GF-D8 (cell line): Measurements from ENCODE around the gene KLHL36.

Experiments used
- DNase-seq: peaks from one replicate; lab custom pipeline; 2025; lab: John Stamatoyannopoulos, UW

The KLHL36 gene

DNA sequence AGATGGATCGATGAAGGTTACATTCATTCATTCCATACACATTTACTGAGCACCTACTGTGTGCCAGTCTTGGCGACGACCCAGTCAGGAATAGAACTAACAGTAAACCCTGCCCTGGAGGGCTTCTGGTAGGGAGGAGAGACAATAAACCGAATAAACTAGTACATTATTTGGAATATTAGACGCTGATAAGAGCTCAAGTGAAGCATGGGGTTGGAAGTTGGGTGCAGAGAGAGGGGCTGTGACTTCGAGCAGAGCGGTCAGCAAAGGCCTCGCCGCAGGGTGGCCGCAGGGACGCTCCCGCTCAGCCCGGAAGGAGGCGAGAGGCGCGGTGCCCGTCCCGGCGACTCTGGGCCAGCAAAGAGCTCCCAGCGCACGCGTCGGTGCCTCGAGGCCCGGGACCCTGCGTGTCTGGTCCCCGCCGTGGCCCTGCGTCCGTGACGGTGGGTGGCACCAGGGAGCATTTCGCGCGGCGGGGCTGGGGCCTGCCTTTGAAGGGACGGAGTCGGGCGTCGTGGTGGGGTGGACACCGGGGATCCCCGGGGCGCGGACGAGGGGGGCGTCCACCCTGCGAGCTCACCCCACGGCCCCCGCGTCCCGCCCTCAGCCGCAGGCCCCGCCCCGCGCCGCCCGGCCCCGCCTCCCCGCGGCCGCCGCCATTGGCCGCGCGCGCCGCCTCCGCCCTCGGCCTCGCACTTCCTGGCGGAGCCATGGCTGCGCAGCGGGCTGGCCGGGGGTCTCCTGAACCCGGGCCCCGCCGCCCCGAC is at the start of gene KLHL36:
KLHL36 (plus strand) TSS at position 684 of the 767 bp plus-strand sequence. CDS start 2,357 bp downstream, outside the sequence.
- no peak for DNase-seq

- DNase-seq, result peak; percentile 97
Measured at GRCh38 chr16:84599521-84600202, 48.6 kb upstream of the KLHL36 start.

DNA sequence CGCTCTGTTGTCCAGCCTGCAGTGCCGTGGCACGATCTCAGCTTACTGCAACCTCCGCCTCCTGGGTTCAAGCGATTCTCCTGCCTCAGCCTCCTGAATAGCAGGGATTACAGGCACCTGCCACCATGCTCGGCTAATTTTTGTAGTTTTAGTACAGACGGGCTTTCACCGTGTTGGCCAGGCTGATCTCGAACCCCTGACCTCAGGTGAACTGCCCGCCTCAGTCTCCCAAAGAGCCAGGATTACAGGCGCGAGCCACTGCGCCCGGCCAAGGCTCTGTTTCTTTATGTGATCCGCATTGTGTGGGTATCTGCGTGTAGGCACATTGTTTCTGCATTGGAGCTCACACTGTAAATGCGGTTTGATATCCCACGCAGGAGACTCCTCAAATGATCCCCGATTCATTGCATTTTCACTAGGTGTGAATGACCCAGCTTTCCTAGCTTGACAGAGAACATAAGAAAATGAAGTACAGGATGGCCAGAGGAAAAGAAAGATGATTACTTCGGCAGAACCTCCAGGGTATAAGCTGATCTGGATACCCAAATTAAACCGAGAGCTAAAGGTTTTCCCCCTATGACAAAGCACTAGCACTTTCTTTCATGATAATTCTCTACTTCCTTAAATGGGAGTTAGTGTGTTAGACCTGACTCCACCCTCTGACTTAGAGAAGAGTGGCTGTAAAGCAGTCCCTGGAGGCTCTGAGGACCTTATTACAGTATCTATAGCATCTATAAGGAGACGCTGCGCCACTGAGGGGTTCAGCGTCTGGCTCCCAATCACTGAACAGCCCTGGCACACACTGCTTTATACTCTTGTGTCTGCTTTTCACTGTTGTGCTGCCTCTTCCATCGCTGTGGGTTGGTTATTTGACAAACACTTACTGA is 47.7 kb upstream of the KLHL36 start:
- DNase-seq, result peak; percentile 79

DNA sequence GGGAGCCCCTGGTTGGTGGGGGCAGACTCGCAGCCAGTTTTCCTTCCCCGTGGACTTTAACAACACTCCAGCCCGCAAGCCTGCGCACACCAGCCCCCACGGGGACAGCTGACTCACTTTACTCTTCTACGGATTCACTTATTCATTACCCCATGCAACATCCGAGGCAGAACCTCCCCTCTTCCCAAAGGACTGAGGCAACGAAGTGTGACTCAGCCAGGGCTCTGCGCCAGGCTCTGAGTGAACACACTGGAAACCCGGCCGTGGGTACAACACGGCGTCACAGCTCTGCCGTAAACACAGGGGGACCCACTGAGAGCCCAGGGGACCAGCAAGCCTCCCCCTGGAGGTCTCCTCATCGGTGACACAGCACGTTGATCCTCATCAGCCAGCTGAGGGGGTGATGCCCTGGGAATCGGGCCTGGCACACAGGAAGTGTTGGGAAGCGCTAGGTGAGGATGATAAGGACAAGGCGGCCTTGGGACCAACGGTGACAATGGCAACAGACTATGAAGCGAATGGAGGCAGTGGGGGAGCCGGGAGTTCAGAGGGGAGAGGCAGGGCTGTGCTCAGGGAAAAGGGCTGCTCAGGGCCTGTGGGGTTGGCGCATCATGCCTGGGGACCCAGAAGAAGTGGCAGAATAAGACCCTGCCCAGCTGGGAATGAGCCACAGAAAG is 45.0 kb upstream of the KLHL36 start:
- peak; percentile 34 for DNase-seq

GRCh38 chr16:84603940-84604339 is 44.4 kb upstream of the KLHL36 start:
- no peak for DNase-seq

- no peak for DNase-seq
Measured at GRCh38 chr16:84604477-84605013, 43.8 kb upstream of the KLHL36 start.

DNA sequence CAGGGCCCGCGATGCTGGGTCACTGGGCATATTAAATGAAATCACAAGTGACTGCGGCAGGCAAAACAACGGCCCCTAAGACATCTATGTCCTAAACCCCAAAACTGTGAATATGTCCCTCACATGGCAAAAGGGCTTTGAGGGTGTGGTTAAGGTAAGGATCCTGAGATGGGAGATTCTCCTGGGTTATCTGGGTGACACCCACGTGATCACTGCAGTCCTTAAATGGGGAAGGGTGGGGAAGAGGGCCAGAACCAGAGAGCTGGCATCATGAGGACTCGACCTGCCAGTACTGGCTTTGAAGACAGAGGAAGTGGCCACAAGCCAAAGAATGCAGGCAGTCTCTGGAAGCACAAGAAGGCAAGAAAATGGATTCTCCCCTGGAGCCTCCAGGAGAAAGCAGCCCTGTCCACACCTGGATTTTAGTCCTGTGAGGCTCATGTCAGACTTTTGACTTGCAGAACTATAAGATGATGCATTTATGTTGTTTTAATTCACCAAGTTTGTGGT is 42.9 kb upstream of the KLHL36 start:
- DNase-seq, result no peak

GRCh38 chr16:84606081-84606875 is 42.0 kb upstream of the KLHL36 start:
- DNase-seq, result no peak

DNA sequence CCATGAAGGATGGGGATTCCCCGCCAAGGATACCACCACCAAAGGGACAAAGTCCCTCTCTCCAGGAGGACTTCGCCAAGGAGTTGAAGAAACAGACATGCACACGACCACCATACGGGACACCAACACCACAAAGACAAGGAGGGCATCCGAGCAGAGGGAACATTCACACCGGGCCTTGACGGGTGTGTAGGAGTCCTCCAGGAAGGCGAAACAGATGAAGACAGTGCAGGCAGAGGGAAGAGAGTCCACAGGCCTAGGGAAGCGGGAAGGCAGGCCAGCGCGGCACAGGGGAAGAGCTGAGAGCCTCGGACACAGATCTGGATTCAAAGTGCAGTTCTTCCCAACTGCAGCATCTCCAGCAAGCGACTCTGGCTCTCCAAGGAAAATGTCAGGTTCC is 41.2 kb upstream of the KLHL36 start:
- no peak for DNase-seq

- peak; percentile 88 for DNase-seq
Measured at GRCh38 chr16:84607694-84608093, 40.6 kb upstream of the KLHL36 start.

- DNase-seq, result no peak
Measured at GRCh38 chr16:84608282-84608681, 40.0 kb upstream of the KLHL36 start.

DNA sequence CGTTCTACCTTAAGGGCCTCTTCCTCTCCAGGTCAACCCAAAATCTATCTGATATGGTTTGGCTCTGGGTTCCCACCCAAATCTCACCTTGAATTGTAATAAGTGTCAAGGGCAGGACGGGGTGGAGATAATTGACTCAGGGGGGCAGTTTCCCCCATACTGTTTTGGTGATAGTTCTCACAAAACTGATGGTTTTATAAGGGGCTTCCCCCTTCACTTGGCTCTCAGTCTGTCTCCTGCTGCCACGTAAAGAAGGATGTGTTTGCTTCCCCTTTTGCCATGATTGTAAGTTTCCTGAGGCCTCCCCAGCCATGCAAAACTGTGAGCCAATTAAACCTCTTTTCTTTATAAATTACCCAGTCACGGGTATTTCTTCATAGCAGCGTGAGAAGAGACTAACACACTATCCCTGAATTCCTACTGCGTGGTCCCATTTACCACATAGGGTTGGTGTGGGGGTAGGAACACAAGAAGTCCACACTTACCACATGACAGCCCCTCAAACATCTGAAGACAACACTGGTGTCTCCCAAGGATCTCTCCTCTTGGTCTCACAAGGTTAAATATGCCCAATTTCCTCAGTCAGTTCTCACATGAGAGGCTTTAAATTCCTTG is 38.6 kb upstream of the KLHL36 start:
- no peak for DNase-seq

DNA sequence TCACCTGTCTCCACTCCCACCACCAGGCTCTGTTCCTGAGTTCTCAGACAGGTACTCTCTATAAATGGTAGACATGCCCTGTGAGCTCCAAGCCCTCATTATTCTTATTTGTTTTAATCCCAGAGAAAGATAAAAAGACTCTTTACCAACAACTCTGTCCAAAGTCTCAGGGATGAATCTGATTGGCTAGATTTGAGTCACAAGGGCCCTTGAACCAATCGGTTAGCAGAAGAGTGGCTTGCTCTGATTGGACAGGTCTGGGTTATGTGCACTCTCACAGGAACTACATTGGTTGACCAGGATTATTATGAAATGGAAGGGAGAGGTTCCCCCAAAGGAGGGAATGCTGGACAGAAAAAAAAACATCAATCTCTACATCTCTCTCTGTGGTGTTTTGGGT is 37.9 kb upstream of the KLHL36 start:
- no peak for DNase-seq

DNA sequence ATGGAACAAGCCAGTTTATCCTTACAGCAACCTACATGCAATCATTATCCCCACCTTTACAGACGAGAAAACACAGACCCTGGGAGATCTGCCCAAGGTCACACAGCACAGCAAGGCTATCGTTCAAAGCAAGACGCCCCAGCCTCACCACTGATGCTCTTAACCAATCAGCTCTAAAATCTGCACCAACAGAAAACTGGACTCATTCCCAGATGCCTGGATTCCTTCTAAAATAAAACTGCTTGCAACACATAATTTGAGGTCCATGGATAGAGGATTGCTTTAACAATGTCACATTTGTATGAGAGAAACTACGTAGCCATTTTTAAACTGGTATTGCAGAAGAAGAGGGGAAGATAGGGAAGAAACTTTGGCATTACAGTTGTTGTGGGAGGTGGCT is 37.3 kb upstream of the KLHL36 start:
- no peak for DNase-seq

DNA sequence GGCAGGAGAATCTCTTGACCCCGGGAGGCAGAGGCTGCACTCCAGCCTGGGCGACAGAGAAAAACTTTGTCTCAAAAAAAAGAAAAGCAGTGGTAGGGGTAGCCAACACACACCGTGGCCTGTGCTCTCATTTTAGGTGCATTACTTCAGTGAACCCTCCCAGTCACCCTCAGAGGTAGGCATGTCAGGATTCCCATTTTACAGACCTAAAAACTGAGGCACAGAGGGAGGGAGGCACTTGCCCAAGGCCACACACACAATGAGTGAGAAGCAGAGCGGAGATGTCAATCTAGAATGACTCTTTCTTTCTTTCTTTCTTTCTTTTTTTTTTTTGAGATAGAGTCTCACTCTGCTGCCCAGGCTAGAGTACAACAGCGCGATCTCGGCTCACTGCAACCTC is 35.6 kb upstream of the KLHL36 start:
- DNase-seq, result no peak

- DNase-seq, result no peak
Measured at GRCh38 chr16:84613408-84614072, 34.8 kb upstream of the KLHL36 start.

DNA sequence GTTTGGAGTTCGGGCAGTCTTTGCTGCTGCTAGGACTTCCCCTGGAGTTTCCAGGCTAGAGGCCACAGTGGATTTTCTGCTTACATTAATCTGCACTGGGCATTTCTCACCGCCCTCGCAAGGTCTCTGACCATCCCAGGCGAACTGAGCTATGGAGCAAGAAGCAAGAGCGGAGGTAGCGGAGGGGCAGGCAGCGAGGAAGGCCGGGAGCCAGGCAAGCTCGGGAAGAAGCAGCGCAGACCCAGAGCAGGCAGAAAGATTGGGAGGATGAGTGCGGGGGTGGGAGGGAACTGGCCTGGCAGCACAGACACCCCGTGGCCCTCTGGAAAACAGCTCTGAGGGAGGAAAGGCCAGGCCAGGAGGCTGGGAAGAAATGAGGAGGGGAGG is 34.2 kb upstream of the KLHL36 start:
- DNase-seq, result no peak

DNA sequence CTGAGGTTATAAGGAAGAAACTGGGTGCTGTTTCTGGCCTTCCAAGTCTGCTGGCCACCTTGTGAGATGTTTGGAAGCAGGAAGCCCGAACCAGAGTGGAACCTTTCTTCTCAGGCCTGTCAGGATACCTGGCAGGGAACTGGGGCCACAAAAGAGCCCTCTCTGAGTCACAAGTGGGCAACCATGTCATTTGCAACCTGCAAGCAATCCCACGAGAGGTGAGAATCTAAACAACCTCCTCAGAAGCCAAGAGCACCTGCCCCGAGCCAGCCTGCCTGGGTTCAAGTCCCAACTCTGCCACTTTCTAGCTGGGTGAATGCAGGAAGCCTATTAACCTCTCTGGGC is 33.7 kb upstream of the KLHL36 start:
- no peak for DNase-seq

DNA sequence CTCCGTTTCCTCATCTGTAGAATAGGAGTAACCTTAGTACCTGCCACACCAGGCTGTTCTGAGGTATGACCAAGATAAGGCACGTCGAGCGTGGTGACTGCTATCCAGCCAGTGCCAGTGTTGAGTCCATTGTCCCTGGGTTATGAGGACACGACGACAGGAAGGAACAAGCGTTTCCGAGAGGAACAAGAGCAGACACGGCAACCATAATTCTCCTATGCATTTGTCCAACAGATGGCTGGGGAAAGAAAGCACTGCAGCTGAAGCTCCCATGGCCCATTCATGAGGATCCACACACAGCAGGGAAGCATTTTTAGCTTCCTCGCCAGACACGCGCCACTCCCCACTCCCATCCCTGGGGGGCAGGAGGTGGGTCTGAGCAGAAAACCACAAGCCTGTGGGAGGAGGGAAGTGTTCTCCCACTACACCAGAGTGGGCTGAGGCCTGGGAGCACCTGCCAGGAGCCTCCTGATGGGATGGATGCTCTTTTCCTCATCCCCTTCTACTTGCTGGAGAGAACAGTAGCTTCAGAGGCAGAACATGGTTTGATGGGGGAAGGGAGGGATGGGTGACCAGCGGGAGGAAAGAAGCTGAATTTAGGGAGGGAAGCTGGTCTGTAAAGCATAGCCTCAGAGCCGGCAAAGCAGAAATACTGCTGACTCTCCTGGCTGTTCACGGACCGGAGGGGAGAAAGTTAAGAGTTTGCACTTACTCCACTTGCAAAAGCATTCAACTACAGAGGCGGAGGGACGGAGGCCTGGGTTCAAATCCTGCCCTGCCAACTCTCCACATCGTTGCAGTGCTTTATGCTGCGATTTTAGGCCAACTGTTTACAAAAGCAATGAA is 33.1 kb upstream of the KLHL36 start:
- no peak for DNase-seq
